Endothelial cell of umbilical vein (primary cell): ENCODE data around the gene TRIM34. TPM values are rescaled to one million over a fixed set of nuclear protein-coding genes. Genes with fewer than 3 reads are reported as not detected.

Experiments
- BruUV-seq: library from RNA; stranded (reverse); fragments of 400-500 nt; replicated peaks from 2 replicates; lab custom pipeline; 2021; lab: Mats Ljungman, UMichigan
- CTCF ChIA-PET: fragments of 300-600, 350-600 bp; sonication (Branson Sonifier 250); formaldehyde crosslinking; loops from one replicate; lab custom pipeline; 2021; ENCODE audit warnings: antibody characterized with exemption, inconsistent platforms; lab: Charles Lee
- POLR2A ChIA-PET: fragments of 300-600, 350-600 bp; sonication (Branson Sonifier 250); formaldehyde crosslinking; loops from one replicate; lab custom pipeline; 2021; ENCODE audit warnings: antibody characterized with exemption, inconsistent platforms; lab: Charles Lee
- DNase-seq: peaks from one replicate; pipeline ENCODE4 v3.0.0-alpha.2; 2011; ENCODE audit warnings: low read depth, low spot score
- FAIRE-seq: peaks from 2 replicates; lab custom pipeline; 2011; peaks lifted over from hg19 to GRCh38; lab: Jason Lieb, UNC
- H2AFZ ChIP-seq: 2 replicates; pipeline ENCODE4 v1.6.0; 2012; ENCODE audit warnings: low read depth, low read length, control low read depth, inconsistent platforms
- H3K27ac ChIP-seq: 2 replicates; pipeline ENCODE4 v1.5.1; 2011; ENCODE audit warnings: low read depth, mild to moderate bottlenecking, control low read depth, low read length, moderate library complexity; ENCODE audit not compliant: insufficient read depth
- H3K27me3 ChIP-seq, 2 experiments: 2 replicates each; pipeline versions ENCODE4 v1.6.0 to v1.6.1; 2011; ENCODE audit warnings: low read length in 2 of 2, mixed read lengths in 1 of 2; ENCODE audit not compliant: control insufficient read depth in 2 of 2, insufficient read depth in 2 of 2
- H3K36me3 ChIP-seq, 2 experiments: 2 replicates in 1 of 2; 3 replicates in 1 of 2; pipeline ENCODE4 v1.5.1; 2011; ENCODE audit warnings: low read length in 2 of 2, mild to moderate bottlenecking in 1 of 2, moderate library complexity in 1 of 2; ENCODE audit not compliant: control insufficient read depth in 2 of 2, insufficient read depth in 2 of 2; ENCODE audit errors: extremely low read depth in 1 of 2
- H3K4me1 ChIP-seq: 3 replicates; pipeline ENCODE4 v1.5.1; 2011; ENCODE audit warnings: mild to moderate bottlenecking, low read length; ENCODE audit not compliant: control insufficient read depth, insufficient read depth; ENCODE audit errors: extremely low read depth
- H3K4me2 ChIP-seq: 2 replicates; pipeline ENCODE4 v1.6.1; 2011; ENCODE audit warnings: low read length, control low read depth, mixed read lengths; ENCODE audit not compliant: insufficient read depth
- H3K4me3 ChIP-seq, 3 experiments: fragments of 200-600 bp in 1 of 3; sonication (generic), shearing (Covaris generic) in 1 of 3; replicated peaks in 1 of 3; 2 replicates each; pipeline ENCODE4 v1.5.1; 2011 to 2016; ENCODE audit warnings: control low read depth in 3 of 3, low read length in 3 of 3, mild to moderate bottlenecking in 2 of 3, inconsistent platforms in 1 of 3, low read depth in 1 of 3, moderate library complexity in 1 of 3; ENCODE audit not compliant: insufficient read depth in 1 of 3
- H3K79me2 ChIP-seq: 2 replicates; pipeline ENCODE4 v1.6.0; 2012; ENCODE audit warnings: low read length, inconsistent platforms; ENCODE audit not compliant: control insufficient read depth, insufficient read depth
- H3K9ac ChIP-seq: replicated peaks from 2 replicates; pipeline ENCODE3; 2011; ENCODE audit warnings: low read length, control low read depth; ENCODE audit not compliant: insufficient read depth; ENCODE audit errors: extremely low read depth
- H3K9me1 ChIP-seq: replicated peaks from 3 replicates; pipeline ENCODE4 v1.6.0; 2011; ENCODE audit warnings: mild to moderate bottlenecking, low read length; ENCODE audit not compliant: control insufficient read depth, insufficient read depth; ENCODE audit errors: extremely low read depth
- H3K9me3 ChIP-seq: replicated peaks from 2 replicates; pipeline ENCODE4 v1.5.1; 2012; ENCODE audit warnings: low read length, inconsistent platforms; ENCODE audit not compliant: control insufficient read depth, insufficient read depth
- H4K20me1 ChIP-seq: replicated peaks from 2 replicates; pipeline ENCODE3; 2011; ENCODE audit warnings: mild to moderate bottlenecking, low read length; ENCODE audit not compliant: control insufficient read depth, insufficient read depth; ENCODE audit errors: extremely low read depth
- CTCF ChIP-seq, 2 donors: IDR thresholded peaks; 1 replicate in 1 of 2; 2 replicates in 1 of 2; pipeline ENCODE4 v1.5.1; 2011; ENCODE audit warnings: low read length in 2 of 2, mild to moderate bottlenecking in 2 of 2, moderate library complexity in 2 of 2, control low read depth in 1 of 2, inconsistent platforms in 1 of 2, low read depth in 1 of 2; ENCODE audit not compliant: insufficient read depth in 1 of 2; ENCODE audit errors: extremely low read depth in 1 of 2
- EZH2 ChIP-seq: IDR thresholded peaks from 2 replicates; pipeline ENCODE4 v1.6.1; 2012; ENCODE audit warnings: borderline replicate concordance, low read depth, mild to moderate bottlenecking, moderate library complexity, low read length, inconsistent platforms; ENCODE audit not compliant: severe bottlenecking
- FOS ChIP-seq: IDR thresholded peaks from 2 replicates; pipeline ENCODE4 v1.6.1; 2011; ENCODE audit warnings: mild to moderate bottlenecking, low read length, moderate library complexity, borderline replicate concordance; ENCODE audit not compliant: insufficient read depth
- GATA2 ChIP-seq: IDR thresholded peaks from 2 replicates; pipeline ENCODE4 v1.7.0; 2011; ENCODE audit warnings: low read depth, mild to moderate bottlenecking, moderate library complexity, mixed read lengths, low read length; ENCODE audit not compliant: insufficient read length, insufficient read depth
- JUN ChIP-seq: IDR thresholded peaks from 2 replicates; pipeline ENCODE4 v1.6.1; 2011; ENCODE audit warnings: borderline replicate concordance, low read depth; ENCODE audit not compliant: insufficient read length, insufficient read depth
- MAX ChIP-seq: IDR thresholded peaks from 2 replicates; pipeline ENCODE4 v1.6.1; 2011; ENCODE audit not compliant: insufficient read depth, insufficient read length
- MYC ChIP-seq: IDR thresholded peaks from one replicate; pipeline ENCODE4 v1.6.1; 2011; ENCODE audit warnings: mild to moderate bottlenecking, low read depth, low read length
- POLR2A ChIP-seq: IDR thresholded peaks from 2 replicates; pipeline ENCODE4 v1.6.1; 2012; ENCODE audit warnings: low read depth, mild to moderate bottlenecking, control low read depth, low read length
- POLR2AphosphoS5 ChIP-seq: IDR thresholded peaks from 2 replicates; pipeline ENCODE4 v1.6.1; 2012; ENCODE audit warnings: low read depth, mild to moderate bottlenecking, control low read depth, low read length, moderate library complexity; ENCODE audit not compliant: insufficient read depth
- dilution Hi-C: fragments of 300-500 bp; cut with MboI; formaldehyde crosslinking; loops from one replicate; pipeline ENCODE4 v1.15.0; 2019; ENCODE audit warnings: low sequenced_read_pairs; ENCODE audit not compliant: extremely low pct_ligation_motif_present
- intact Hi-C: fragments of 100-400 bp; cut with micrococcal nuclease; formaldehyde crosslinking; loops from one replicate; pipeline ENCODE4 v1.10.0; 2022
- polyA plus RNA-seq, 4 experiments: library from polyadenylated mRNA; depleted of rRNA in 3 of 4; stranded (reverse) in 3 of 4; unstranded in 1 of 4; fragments of >200 nt; gene quantifications; 2 replicates each; pipeline versions ENCODE4 v1.2.1 to v1.2.3, GENCODE V29; 2011 to 2012; ENCODE audit warnings: missing spikeins in 1 of 4
- total RNA-seq: library from RNA; stranded (reverse); gene quantifications from 2 replicates; pipeline ENCODE4 v1.2.3, GENCODE V29; 2021

TRIM34 gene
- total and polyA plus RNA-seq, 2 donors (not counting 3 experiments of a cell fraction or from before 2014, with no cell fraction given), result 6.7 to 14.6 TPM

- no peak overlapping the region for H3K4me3 ChIP-seq
- no peaks in the 10 kb centered on the region for H3K9me1 ChIP-seq
- FAIRE-seq (no peak), DNase-seq (no peak)
- no peaks in the 10 kb centered on the region for H4K20me1 ChIP-seq
- no peak overlapping the region for H3K4me2 ChIP-seq
- H3K79me2 ChIP-seq, result no peaks in the 10 kb centered on the region
- no peaks in the 10 kb centered on the region for H3K27me3 ChIP-seq
- intact Hi-C loops, result no loop called here
- no peaks in the 10 kb centered on the region for H3K4me1 ChIP-seq
- dilution Hi-C loops, result no loop called here
- H2AFZ ChIP-seq, result no peak overlapping the region
- TF ChIP-seq FOS, result no peak
- no peak for TF ChIP-seq CTCF (IDR thresholded peaks at IDR 0.05; ENCODE audit: extremely low read depth in 1 of 2, insufficient read depth in 1 of 2, low read depth in 1 of 2, low read length in 2 of 2)
- no peak for TF ChIP-seq MAX
- TF ChIP-seq POLR2A, result no peak
- TF ChIP-seq MYC, result no peak
- TF ChIP-seq POLR2AphosphoS5, result no peak
- no peak for TF ChIP-seq EZH2
- TF ChIP-seq GATA2, result no peak
- no peak for TF ChIP-seq JUN
- POLR2A ChIA-PET, result no interaction called here
- no peak overlapping the region for H3K9ac ChIP-seq
- H3K27ac ChIP-seq, result no peak overlapping the region
- no peaks in the 10 kb centered on the region for H3K9me3 ChIP-seq
- CTCF ChIA-PET, result no interaction called here
- peaks cover 18 to 21% of the 10 kb centered on the region in 2 experiments for H3K36me3 ChIP-seq
- no TSS peak for BruUV-seq
Measured at GRCh38 chr11:5665051-5665570, 40.3 kb downstream of the TRIM34 start.
